ENCODE data around the gene AZIN2.

AZIN2 gene

DNA sequence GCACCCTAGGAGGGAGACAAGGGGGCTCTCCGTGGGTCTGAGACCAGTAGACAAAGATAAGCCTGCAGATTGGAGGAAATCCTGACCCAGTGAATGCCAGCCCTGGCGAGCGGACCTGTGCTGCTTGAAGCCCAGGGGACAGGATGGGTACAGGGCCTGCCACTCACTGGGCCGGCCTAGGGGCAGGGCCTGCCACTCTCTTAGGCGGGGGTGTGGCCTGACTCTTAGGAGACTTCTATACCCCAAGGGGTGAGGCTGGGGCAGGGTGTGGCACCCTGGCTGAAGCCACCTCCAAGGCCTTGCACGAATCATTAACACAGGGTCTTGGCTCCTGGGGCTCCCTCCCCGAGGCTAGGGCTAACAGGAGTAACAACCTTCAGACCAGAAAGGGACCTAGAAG is 70.2 kb downstream of the AZIN2 start:
- no peak for DNase-seq (ENCODE audit: low read depth in 3 of 3)

DNA sequence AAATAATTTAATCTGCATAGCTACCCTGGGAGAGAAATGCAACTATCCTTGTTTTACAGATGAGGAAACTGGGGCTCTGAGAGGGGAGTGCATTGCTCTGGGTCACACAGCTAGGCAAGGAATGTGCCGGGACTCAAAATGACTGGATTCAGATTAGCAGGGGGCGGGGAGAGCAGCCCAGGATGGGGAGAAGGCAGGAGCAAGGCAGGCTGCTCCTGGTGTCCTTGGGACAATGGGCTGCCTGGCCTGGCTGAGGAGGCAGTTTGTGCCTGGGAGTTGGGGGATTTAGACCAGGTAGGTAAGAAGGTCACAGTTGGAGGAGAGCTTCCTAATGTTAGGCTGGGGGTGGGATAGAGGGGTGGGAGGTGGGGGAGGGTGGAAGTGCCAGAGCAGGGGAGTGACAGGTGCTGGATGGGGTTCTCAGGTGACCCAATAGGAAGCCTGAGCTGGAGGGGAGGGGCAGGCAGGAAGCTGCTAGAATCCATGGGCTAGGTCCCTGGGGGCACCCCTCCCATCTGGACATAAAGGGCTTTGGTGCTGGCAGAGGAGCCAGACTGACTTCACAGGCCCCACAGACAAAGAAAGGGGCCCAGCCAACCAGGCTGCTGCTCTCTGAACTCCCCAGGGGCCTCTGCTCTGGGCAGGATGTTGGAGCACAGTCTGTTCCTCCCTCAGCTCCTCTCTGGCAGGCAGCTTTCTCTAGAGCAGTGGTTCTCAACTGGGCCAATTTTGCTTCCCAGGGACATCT is 71.9 kb downstream of the AZIN2 start:
- no peak for DNase-seq (ENCODE audit: low read depth in 3 of 3)

DNA sequence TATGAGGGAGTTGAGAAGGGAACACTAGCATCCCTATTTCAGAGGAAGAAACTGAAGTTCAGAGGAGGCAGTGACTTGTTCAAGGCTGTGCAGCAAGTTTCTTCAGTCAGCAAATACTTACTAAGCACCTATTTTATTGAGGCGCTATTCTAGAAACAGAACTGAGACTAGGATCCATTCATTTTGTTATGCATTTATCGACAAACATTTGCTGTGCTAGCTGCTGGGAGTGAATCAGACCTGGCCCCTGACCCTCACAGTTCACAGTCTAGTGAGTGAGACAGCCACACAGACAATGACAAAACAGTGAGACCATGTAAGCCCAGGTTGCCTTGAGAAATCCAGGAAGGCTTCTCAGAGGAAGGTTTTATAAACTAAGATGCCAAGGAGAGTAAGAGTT is 72.7 kb downstream of the AZIN2 start:
- no peak for DNase-seq (ENCODE audit: low read depth in 3 of 3)

DNA sequence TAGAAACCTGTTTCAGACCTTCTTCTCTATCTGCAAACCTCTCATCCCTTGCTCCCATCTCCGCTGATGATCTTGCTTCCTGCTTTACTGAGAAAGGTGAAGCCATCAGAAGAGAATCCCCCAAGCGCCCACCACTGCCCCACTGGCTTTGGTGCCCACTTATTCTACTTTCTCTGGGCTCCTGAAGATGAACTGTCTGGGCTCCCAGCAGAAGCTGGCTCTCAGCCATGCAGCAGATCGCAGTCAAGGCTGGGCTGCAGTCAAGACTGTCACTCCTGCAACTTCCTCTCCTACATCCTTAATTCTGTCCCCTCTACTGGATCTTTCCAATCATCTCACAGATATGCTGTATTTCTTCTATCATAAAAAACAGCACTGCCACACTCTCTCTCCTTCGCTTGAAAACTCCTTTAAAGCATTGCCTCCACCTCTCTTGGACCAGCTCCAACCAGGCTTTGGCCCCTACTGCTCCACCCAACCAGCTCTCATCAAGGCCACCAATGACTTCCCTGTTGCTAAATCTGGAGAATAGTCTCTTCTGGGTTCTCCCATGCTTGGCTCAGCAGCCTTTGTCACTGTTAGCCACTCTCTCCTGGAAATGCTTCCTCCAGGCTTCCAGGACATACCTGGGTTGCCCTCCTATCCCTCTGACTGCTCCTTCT is 75.1 kb downstream of the AZIN2 start:
- no peak for DNase-seq (ENCODE audit: low read depth in 3 of 3)

DNA sequence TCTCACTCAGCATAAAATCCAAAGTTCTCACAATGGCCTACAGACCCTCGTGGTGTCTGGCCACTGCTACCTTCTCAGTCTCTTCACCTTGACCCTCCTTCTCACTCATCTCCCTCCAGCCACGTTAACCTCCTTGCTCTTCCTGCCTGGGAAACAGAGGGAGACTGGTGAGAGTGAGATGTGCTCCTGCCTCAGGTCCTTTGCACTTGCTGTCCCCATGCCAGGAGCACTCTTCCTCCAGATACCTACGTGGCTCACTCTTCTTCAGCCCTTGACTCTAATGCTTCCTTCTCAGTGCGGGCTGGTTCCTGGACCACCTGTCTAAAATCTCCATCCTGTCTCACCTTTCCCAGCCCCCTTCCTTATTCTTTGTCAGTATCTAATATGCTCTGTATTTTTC is 76.2 kb downstream of the AZIN2 start:
- no peak for DNase-seq (ENCODE audit: low read depth in 3 of 3)

DNA sequence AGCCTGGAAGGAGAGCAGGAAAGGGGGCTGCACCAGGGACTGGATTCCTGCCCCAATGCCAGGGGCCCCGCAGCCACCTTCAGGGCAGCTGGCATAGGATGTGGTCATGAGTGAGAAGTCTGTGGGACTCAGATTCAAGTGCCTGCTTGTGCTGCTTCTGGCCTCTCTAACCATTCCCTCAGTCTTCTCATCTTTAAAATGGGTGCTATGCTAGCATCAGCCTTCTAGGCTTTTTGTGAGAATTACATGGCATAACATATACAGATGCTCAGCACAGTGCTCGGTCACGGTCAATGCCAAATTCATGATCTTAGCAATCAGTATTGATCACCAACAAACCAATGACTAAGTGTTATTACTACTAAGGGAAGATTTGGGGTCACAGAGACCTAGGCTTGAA is 77.4 kb downstream of the AZIN2 start:
- no peak for DNase-seq (ENCODE audit: low read depth in 3 of 3)

DNA sequence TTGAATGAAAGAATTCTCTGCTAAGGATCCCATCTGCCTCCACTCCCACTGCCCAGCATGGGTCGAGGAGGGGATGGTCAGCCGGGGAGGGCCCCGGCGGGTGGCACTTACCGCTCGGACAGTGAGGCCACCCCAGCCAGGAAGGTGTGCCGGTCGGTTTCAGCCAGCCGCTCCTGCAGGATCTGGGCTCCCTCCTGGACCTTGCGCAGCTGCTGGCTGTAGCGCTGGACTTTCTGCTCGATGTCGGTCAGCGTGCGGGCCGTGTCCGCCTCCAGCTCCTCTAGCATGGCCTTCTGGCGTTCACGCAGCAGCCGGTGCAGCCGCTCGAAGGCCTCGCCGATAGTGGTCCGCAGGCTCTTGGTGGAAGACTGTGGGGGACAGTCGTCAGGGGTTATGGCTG is 78.6 kb downstream of the AZIN2 start:
- no peak for DNase-seq (ENCODE audit: low read depth in 3 of 3)

DNA sequence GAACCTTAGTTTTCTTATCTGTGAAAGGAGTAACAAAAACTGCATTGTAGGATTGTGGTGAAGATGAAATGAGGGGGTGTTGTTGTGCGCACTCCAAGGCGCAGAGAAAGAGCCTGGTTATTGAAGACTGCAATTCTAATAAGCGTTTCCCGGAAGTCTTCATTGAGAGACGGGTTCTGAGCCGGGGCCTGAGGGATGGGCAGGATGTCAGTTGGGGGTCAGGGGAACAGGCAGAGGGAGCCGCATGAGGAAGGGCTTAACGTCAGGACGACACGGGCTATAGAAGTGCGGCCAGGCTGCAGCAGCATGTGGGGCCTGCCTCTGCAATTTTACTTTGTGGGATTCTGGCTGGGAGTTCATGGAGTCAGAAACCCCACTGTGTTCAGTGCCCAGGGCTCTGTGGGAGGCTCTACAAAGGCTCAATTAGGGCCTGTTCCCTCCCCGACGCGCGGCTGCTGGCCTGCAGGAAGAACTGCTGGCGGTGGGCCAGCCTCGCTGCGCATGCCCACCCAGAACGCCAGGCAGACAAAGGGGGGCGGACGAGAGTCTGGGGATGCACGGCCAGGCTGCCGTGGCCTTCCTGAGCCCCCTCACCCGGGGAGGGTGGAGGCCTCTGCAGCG is 80.2 kb downstream of the AZIN2 start:
- DNase-seq (ENCODE audit: low read depth in 3 of 3): no peak

DNA sequence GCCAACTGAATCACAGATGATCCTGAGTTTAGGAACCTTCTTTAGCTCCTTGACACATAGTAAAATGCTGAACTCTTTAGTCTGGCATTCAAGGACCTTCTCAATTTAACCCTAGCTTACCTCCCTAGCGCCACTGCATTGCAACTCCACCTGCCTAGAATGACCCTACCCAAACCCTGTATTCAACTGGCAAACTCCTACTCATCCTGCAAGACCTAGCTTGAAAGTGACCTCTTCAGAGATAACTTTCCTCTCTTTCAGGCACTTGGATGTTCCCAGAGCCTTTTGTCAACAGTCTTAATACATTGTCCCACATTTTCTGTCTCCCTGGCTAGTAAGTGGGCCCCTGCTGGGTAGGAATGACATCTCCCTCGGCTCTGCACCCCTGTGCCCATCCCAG is 81.2 kb downstream of the AZIN2 start:
- DNase-seq (ENCODE audit: low read depth in 3 of 3): no peak

DNA sequence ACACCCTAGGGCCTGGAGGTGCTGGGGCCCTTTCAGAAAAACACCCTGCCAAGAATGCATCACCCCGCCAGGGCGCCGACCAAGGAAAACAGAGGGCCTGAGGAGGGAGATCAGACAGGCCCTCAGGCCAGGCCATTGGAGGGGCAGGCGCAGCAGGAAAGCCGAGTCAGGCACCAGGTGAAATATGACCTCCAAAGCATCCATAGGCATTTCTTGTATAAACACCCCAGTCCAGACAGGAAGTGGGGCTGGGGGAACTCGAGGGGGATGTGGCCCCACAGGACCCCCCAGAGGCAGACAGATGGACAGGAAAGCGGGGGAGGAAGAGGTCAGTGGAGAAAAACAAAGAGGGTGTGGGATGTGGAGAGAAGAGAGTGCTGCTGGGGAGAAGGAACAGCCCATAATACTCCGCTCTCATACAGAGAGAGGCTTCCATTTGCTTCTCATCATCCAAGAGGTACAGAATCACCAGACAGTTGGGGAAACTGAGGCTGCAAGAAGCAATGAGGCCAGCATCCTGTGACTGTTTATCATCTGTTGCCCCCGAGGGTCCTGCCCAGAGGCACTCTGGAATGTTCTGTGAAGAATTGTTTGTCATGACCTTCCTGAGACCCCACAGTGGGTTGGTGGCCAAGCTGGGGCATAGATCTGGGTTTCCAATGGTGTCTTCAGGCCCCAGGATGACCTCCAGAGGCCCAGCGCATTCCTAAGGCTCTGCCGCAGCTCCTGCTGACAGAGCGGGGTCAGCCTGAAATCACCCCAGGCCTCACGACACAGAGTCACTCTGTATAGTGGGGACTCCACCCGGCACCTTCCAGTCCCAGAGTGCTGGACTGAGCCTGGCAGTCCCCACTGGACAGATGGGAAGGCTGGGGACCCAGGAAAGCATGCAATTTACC is 82.9 kb downstream of the AZIN2 start:
- DNase-seq (ENCODE audit: low read depth in 3 of 3): no peak

DNA sequence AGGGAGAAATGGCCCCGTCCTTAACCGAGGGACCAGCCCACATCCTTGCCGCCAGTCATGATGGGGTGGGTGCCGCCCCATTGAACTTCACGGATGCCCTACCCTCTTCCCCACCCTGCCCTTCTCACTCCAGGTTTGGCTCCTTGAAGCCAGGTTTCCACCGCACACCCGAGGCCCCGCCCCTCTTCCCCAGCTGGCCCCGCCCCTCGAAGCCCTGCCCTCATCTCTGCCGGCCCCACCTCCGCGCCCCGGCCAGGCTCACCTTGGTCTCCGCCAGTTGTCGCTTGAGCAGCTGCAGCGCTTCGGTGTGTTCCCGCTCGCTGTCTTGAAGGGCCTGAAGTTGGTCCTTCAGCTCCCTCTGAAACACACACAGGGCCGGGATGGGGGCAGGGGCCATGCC is 84.3 kb downstream of the AZIN2 start:
- no peak for DNase-seq (ENCODE audit: low read depth in 3 of 3)

DNA sequence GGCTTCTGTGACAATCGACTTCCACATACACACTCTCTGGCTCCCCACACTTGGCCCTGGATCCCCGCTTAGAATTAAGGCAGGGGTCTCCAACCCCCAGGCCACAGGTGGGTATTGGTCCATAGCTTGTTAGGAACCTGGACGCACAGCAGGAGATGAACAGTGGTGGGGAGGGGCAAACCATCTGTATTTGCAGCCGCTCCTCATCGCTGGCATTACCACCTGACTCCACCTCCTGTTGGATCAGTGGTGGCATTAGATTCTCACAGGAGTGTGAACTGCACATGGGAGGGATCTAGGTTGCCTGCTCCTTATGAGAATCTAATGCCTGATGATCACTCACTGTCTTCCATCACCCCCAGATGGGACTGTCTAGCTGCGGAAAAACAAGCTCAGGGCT is 84.9 kb downstream of the AZIN2 start:
- no peak for DNase-seq (ENCODE audit: low read depth in 3 of 3)

DNA sequence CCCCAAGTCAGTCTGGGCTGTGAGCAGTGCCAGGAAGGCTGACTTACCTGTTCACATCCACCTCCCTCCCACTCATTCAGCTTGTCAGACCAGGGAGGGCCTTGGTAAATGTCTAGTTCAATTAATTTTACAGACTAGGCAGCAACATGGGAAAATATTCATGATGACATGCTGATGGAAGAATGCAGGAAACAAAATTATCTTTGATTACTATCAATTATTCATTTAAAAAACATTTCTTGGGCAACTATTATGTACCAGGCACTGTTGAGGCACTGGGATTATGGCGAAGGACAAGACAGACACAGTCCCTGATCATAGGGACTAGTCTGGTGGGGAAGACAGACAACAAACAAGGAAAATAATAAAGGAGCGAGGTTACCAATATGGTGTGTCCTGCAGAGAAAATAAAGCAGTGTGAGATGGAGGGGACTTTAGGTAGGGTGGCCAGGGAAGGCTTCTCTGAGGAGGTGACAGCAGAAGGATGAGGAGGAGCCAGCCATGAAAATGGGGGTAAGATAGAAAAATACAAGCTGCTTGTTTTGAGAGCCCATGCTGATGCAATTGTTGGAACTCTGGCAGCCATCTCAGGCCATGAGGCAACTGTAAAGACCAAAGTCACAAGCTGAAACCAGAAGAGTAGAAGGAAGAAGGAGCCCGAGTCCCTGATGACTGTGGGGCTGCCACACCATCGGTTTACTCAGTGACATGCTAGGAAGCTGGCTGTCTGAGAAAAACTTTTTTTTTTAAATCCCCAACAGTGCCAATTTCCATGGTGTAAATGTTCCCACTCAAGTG is 86.9 kb downstream of the AZIN2 start:
- DNase-seq (ENCODE audit: low read depth in 3 of 3): no peak

DNA sequence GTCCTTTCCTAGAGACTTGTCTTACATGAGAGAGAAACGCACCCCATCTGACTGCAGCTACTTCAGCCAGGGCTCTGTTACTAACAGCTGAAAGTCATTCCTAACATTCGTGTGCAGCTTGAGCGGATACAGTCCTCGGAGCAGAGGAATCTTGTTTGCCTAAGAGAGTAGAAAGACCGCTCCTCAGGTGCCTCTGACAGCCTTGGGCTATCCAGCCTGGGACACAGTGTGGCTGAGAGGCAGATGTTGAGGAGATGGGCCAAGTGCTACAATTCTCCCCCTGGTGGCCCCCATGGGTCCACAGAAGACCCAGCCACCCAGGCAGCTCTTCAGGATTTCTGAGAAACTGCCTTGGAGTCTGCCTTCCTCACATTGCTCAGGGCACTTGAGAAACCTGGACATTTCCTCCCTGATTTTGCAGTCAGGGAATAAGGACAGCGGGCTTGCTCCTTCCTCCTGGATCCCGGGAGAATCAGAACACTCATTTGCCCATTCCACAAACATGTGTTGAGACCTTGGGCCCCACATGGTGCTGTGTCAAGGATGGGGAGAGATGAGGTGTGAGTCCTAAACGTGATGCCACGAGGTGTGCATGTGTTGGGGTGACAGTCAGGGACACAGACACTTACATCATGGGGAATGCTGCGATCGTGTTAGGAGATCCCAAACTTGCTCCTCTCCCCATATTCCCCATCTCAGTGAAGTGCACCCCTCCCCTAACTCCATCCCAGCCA is 87.8 kb downstream of the AZIN2 start:
- no peak for DNase-seq (ENCODE audit: low read depth in 3 of 3)

DNA sequence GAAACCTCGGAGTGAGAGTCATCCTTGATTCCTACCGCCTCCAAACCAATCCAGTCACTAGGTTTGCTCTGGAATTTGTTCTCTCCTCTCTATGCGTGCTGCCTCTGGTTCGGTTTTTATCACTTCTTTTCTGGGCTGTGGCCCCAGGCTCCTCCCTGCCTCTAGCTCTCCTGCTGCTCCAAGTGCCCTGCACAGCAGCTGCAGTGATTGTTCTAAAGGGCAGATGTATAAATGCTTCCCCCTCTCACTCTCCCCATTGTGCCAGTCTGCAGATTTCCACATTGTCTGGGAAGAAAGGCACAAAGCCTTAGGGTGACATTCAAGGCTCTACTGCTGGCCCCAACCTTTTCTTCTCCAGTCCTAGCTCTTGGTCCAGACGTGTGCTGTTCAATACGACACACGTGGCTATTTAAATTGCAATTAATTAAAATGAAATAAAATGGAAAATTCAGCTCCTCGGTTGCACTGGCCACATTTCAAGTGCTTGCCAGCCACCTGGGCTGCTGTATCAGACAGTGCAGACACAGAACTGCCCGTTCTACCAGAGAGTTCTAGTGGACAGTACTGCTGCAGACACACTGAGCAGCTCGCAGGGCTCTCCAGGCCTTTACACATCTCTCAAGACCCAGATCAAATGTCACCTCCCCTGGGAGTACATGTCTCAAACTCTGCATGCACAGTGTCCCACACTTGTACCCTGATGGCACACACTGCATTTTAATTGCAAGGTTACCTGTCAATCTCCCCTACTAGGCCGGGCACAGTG is 88.5 kb downstream of the AZIN2 start:
- no peak for DNase-seq (ENCODE audit: low read depth in 3 of 3)
